Immature natural killer cell (primary cell): ENCODE results near the gene KCNK1. TPM values are rescaled to one million over a fixed set of nuclear protein-coding genes. Genes with fewer than 3 reads are reported as not detected.
"Not testable (repeated sequence)": the region's sequence is repeated elsewhere in the genome, so short reads cannot be mapped to it uniquely, and the experiment has no call there.

Source experiments
- DNase-seq, 3 donors: peaks; one replicate each; pipeline ENCODE4 v3.0.0; 2022; ENCODE audit warnings: mixed read lengths in 1 of 3
- H3K27ac Mint-ChIP-seq, 6 donors: one replicate each; pipeline ENCODE4 v1.8.0; 2020; ENCODE audit warnings: mixed read lengths in 6 of 6, mild to moderate bottlenecking in 5 of 6, inconsistent platforms in 4 of 6, moderate library complexity in 3 of 6
- H3K27me3 Mint-ChIP-seq, 3 donors: one replicate each; pipeline ENCODE4 v1.8.0; 2020 to 2021; ENCODE audit warnings: low read depth in 3 of 3, mild to moderate bottlenecking in 3 of 3, mixed read lengths in 3 of 3, moderate library complexity in 3 of 3, inconsistent platforms in 1 of 3
- H3K36me3 Mint-ChIP-seq, 3 donors: one replicate each; pipeline ENCODE4 v1.8.0; 2020; ENCODE audit warnings: mixed read lengths in 3 of 3, inconsistent platforms in 2 of 3, mild to moderate bottlenecking in 2 of 3
- H3K4me1 Mint-ChIP-seq, 2 donors: one replicate each; pipeline ENCODE4 v1.8.0; 2020; ENCODE audit warnings: inconsistent platforms in 2 of 2, mild to moderate bottlenecking in 2 of 2, mixed read lengths in 2 of 2, moderate library complexity in 1 of 2
- H3K4me3 Mint-ChIP-seq, 5 donors: one replicate each; pipeline ENCODE4 v1.8.0; 2020; ENCODE audit warnings: mild to moderate bottlenecking in 5 of 5, mixed read lengths in 5 of 5, inconsistent platforms in 3 of 5, moderate library complexity in 3 of 5
- H3K9me3 Mint-ChIP-seq, 6 donors: one replicate each; pipeline ENCODE4 v1.8.0; 2020; ENCODE audit warnings: mild to moderate bottlenecking in 6 of 6, mixed read lengths in 6 of 6, inconsistent platforms in 4 of 6, moderate library complexity in 3 of 6
- polyA plus RNA-seq, 3 donors: library from polyadenylated mRNA; unstranded; fragments of 300-500 nt; fragmentation: Illumina TruSeq; gene quantifications; one replicate each; pipeline ENCODE4 v1.2.3, GENCODE V29; 2021

Gene KCNK1
- polyA plus RNA-seq, 3 donors from 2014 or later, result not detected

- Mint-ChIP-seq H3K4me1 (no peaks in the 10 kb centered on the region), H3K36me3 (peaks cover 0 to 3% (median 0%) of the 10 kb centered on the region in 3 donors), H3K27ac (no peak overlapping the region), H3K4me3 (no peak overlapping the region), H3K9me3 (peaks cover 0 to 11% (median 3%) of the 10 kb centered on the region in 6 donors), H3K27me3 (peaks cover 3 to 19% (median 10%) of the 10 kb centered on the region in 3 donors)
- no peak for DNase-seq
Measured at GRCh38 chr1:233614173-233614742, 352 bp downstream of the KCNK1 start.

GRCh38 chr1:233614743-233615521 lies 1.0 kb downstream of the KCNK1 start:
- peaks cover 0 to 3% (median 0%) of the 10 kb centered on the region in 3 donors for H3K36me3 Mint-ChIP-seq
- no peak for DNase-seq
- H3K27me3 Mint-ChIP-seq, result peaks cover 3 to 19% (median 10%) of the 10 kb centered on the region in 3 donors
- H3K27ac Mint-ChIP-seq, result no peak overlapping the region
- H3K4me3 Mint-ChIP-seq, result no peak overlapping the region
- H3K4me1 Mint-ChIP-seq, result no peaks in the 10 kb centered on the region
- H3K9me3 Mint-ChIP-seq, result peaks cover 0 to 11% (median 4%) of the 10 kb centered on the region in 6 donors

GRCh38 chr1:233615571-233615970 lies 1.7 kb downstream of the KCNK1 start:
- peaks cover 3 to 19% (median 10%) of the 10 kb centered on the region in 3 donors for H3K27me3 Mint-ChIP-seq
- H3K27ac Mint-ChIP-seq, result no peak overlapping the region
- no peak overlapping the region for H3K4me3 Mint-ChIP-seq
- peaks cover 0 to 11% (median 4%) of the 10 kb centered on the region in 6 donors for H3K9me3 Mint-ChIP-seq
- no peaks in the 10 kb centered on the region for H3K4me1 Mint-ChIP-seq
- H3K36me3 Mint-ChIP-seq, result peaks cover 0 to 3% (median 0%) of the 10 kb centered on the region in 3 donors
- DNase-seq, result no peak

DNA sequence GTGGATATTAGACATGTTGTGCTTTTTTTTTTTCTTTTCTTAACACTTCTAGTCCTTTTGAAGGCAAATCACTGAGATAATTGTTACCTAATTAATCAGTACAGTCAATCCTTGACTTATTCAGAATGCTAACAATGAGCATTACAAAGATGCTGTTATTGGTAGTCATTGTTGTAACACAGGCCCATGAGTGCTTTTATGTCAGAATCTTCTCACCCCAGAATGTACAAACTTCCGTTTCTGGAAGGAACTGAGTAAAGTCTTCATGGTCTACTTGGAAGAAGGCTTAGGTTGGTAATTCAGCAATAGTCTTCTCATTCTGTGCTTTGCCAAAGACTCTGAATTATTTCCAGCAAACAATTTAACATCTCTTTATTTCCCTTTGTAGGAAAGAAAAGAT lies 3.1 kb downstream of the KCNK1 start:
- no peaks in the 10 kb centered on the region for H3K4me1 Mint-ChIP-seq
- peaks cover 0 to under 1% (median 0%) of the 10 kb centered on the region in 3 donors for H3K36me3 Mint-ChIP-seq
- no peak overlapping the region for H3K4me3 Mint-ChIP-seq
- DNase-seq, result no peak
- no peak overlapping the region for H3K27ac Mint-ChIP-seq
- H3K27me3 Mint-ChIP-seq, result peaks cover 3 to 15% (median 9%) of the 10 kb centered on the region in 3 donors
- peaks cover 0 to 11% (median 2%) of the 10 kb centered on the region in 6 donors for H3K9me3 Mint-ChIP-seq

DNA sequence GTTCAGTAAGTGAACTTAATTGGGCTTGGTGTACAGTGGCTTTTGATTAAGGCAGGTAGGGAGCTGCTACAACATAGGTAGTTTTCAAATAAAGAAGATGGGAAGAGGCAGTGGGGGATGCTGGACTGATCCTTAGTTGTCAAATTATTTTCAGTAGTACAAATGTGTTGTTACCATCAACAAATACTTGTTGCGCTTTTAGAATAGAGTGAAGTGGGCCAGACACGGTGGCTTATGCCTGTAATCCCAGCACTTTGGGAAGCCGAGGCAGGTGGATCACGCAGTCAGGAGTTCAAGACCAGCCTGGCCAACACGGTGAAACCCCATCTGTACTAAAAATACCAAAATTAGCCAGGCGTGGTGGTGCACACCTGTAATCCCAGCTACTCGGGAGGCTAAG lies 5.5 kb downstream of the KCNK1 start:
- H3K27me3 Mint-ChIP-seq, result peaks cover 2 to 18% (median 8%) of the 10 kb centered on the region in 3 donors
- peaks cover 0 to 11% (median 5%) of the 10 kb centered on the region in 6 donors for H3K9me3 Mint-ChIP-seq
- not testable (repeated sequence) for H3K4me1 Mint-ChIP-seq, DNase-seq, H3K36me3 Mint-ChIP-seq, H3K4me3 Mint-ChIP-seq, H3K27ac Mint-ChIP-seq

- Mint-ChIP-seq H3K9me3 (peaks cover 0 to 11% (median 5%) of the 10 kb centered on the region in 6 donors), H3K27ac (no peak overlapping the region), H3K27me3 (peaks cover 0 to 15% (median 6%) of the 10 kb centered on the region in 3 donors), H3K4me1 (no peaks in the 10 kb centered on the region), H3K36me3 (no peaks in the 10 kb centered on the region), H3K4me3 (no peak overlapping the region)
- no peak for DNase-seq
Measured at GRCh38 chr1:233620065-233620464, 6.2 kb downstream of the KCNK1 start.

DNA sequence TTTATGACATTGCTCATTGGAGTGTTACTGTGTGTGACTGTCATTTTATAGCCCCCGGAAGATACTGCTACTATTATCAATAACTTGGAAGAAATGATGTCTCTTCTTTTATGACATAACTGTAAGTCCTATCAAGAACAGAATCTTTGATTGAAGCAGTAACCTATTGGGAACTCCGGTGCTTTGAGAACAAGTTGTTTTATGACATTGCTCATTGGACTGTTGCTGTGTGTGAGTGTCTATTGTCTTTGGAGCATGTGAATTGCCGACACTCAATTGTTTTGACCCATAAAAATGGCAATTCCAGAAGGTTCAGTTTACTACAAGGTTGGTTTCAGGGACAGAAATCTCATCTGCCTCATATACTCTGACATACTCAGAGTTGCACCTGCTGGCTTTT lies 8.0 kb downstream of the KCNK1 start:
- Mint-ChIP-seq H3K4me3 (no peak overlapping the region), H3K4me1 (no peaks in the 10 kb centered on the region), H3K9me3 (peaks cover 0 to 4% (median 0%) of the 10 kb centered on the region in 6 donors), H3K27me3 (peaks cover 0 to 4% (median 4%) of the 10 kb centered on the region in 3 donors), H3K27ac (no peak overlapping the region), H3K36me3 (no peaks in the 10 kb centered on the region)
- no peak for DNase-seq

GRCh38 chr1:233624289-233624688 lies 10.4 kb downstream of the KCNK1 start:
- no peak for DNase-seq
- H3K36me3 Mint-ChIP-seq, result no peaks in the 10 kb centered on the region

DNA sequence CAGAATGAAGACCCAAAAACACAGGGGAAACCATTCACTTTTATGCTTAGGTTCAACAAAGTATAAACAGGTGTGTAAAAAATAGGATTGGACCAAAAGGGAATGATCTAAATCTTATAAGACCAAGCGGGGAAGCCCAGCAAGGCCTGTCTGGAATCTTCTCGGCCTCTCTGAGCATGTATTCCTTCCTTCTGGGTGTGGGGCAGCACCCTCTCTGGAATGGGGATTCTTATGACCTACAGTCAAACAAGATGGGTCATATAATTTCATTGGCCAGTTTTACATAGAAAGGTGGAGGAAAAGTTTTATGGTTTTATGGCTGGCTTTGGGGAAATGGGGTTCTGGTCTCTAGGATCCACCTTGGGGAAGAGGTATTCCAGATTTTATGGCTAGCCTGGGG lies 11.2 kb downstream of the KCNK1 start:
- no peaks in the 10 kb centered on the region for H3K36me3 Mint-ChIP-seq
- DNase-seq, result no peak
- peaks cover 0 to 3% (median 0%) of the 10 kb centered on the region in 6 donors for H3K9me3 Mint-ChIP-seq
- H3K27ac Mint-ChIP-seq, result no peak overlapping the region
- H3K27me3 Mint-ChIP-seq, result peaks cover 0 to 9% (median 4%) of the 10 kb centered on the region in 3 donors
- no peak overlapping the region for H3K4me3 Mint-ChIP-seq
- no peaks in the 10 kb centered on the region for H3K4me1 Mint-ChIP-seq

More at GRCh38 chr1:233624289-233624688, 10.4 kb downstream of the KCNK1 start:
- Mint-ChIP-seq H3K27ac (no peak overlapping the region), H3K9me3 (peaks cover 0 to 4% (median 0%) of the 10 kb centered on the region in 6 donors), H3K4me1 (no peaks in the 10 kb centered on the region), H3K4me3 (no peak overlapping the region), H3K27me3 (peaks cover 0 to 8% (median 4%) of the 10 kb centered on the region in 3 donors)

GRCh38 chr1:233625510-233625981 lies 11.6 kb downstream of the KCNK1 start:
- Mint-ChIP-seq H3K27me3 (peaks cover 0 to 9% (median 4%) of the 10 kb centered on the region in 3 donors), H3K4me3 (no peak overlapping the region), H3K4me1 (no peaks in the 10 kb centered on the region), H3K27ac (no peak overlapping the region), H3K36me3 (no peaks in the 10 kb centered on the region), H3K9me3 (peaks cover 0 to 3% (median 0%) of the 10 kb centered on the region in 6 donors)
- no peak for DNase-seq

GRCh38 chr1:233627376-233627775 lies 13.5 kb downstream of the KCNK1 start:
- no peak for DNase-seq
- H3K4me3 Mint-ChIP-seq, result no peak overlapping the region
- H3K27ac Mint-ChIP-seq, result no peak overlapping the region

GRCh38 chr1:233627823-233628222 lies 13.9 kb downstream of the KCNK1 start:
- no peak for DNase-seq
- no peaks in the 10 kb centered on the region for H3K4me1 Mint-ChIP-seq
- no peak overlapping the region for H3K4me3 Mint-ChIP-seq

More at GRCh38 chr1:233627376-233627775, 13.5 kb downstream of the KCNK1 start:
- Mint-ChIP-seq H3K27me3 (peaks cover 0 to 7% (median under 1%) of the 10 kb centered on the region in 3 donors), H3K4me1 (no peaks in the 10 kb centered on the region), H3K36me3 (no peaks in the 10 kb centered on the region), H3K9me3 (peaks cover 0 to 2% (median 0%) of the 10 kb centered on the region in 6 donors)

DNA sequence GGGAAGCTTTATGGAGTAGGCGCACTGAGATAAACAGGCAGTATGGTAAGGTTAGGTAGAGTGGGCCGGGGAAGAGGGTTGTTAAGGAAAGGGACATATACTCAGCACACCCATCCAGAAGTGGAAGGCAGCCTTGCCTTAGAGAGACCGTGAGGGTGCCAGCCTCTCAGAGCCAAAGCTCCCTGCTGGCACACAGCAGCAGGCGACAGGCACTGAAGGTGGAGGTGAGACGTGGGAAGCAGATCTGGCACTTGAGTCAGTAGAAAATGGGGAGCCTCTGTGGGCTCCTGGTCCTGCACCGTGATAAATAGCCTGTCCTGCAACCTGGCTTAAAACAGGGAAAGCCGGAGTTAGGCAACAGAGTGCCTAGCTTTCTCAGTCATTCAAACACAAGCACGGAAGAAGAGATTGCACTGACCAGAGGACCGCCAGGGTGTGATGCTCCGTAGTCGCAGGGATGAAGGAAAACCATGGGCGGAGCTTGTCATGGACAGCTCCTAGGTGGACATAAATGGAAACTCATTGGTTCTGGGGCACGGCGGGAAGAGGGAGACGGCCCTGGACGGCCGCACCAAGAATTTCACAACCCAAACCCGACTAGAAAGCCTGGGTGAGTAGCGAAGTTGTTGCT lies 15.5 kb downstream of the KCNK1 start:
- peaks cover 0 to 7% (median 4%) of the 10 kb centered on the region in 3 donors for H3K27me3 Mint-ChIP-seq
- no peak overlapping the region for H3K27ac Mint-ChIP-seq
- no peaks in the 10 kb centered on the region for H3K9me3 Mint-ChIP-seq
- H3K4me1 Mint-ChIP-seq, result no peaks in the 10 kb centered on the region
- H3K36me3 Mint-ChIP-seq, result no peaks in the 10 kb centered on the region
- H3K4me3 Mint-ChIP-seq, result no peak overlapping the region
- DNase-seq, result no peak

More at GRCh38 chr1:233627823-233628222, 13.9 kb downstream of the KCNK1 start:
- Mint-ChIP-seq H3K9me3 (no peaks in the 10 kb centered on the region), H3K27ac (no peak overlapping the region), H3K36me3 (no peaks in the 10 kb centered on the region), H3K27me3 (peaks cover 0 to 5% (median 3%) of the 10 kb centered on the region in 3 donors)
